Spleen (tissue), 7 donors: ENCODE results near the gene CCDC102A.

Experiments used
- CTCF ChIP-seq, 11 experiments: fragments of 200-600 bp in 7 of 11; fragments of 450-650 bp in 4 of 11; sonication (generic) in 4 of 11; IDR thresholded peaks in 8 of 11; conservative IDR thresholded peaks in 3 of 11; 1 replicate in 7 of 11; 2 replicates in 4 of 11; pipeline versions ENCODE4 v1.4.0 to v1.8.0; 2016 to 2021; ENCODE audit warnings: antibody characterized with exemption in 11 of 11, inconsistent platforms in 4 of 11, mild to moderate bottlenecking in 1 of 11
- POLR2A ChIP-seq, 3 donors: fragments of 450-650 bp; IDR thresholded peaks; one replicate each; pipeline ENCODE4 v1.5.1; 2017; ENCODE audit warnings: antibody characterized with exemption in 3 of 3, mild to moderate bottlenecking in 1 of 3
- POLR2AphosphoS5 ChIP-seq, 3 donors: sonication (generic); formaldehyde crosslinking; IDR thresholded peaks; one replicate each; pipeline ENCODE4 v1.5.1; 2017; ENCODE audit warnings: antibody characterized with exemption in 3 of 3
- donor health status: DM: no; HTN: no; CAD: no; lungs with moderate emphysema.
- donor health status: DM: no; HTN: no; CAD: no.
- donor health status: DM: no; HTN: no; CAD: no.

GRCh38 chr16:57512296-57513001, 23.9 kb downstream of the CCDC102A start:
- TF ChIP-seq CTCF (IDR thresholded peaks at IDR 0.05 in 8 of 11, conservative IDR thresholded peaks at IDR 0.05 in 3 of 11) (no peak), POLR2AphosphoS5 (IDR thresholded peaks at IDR 0.05) (no peak), POLR2A (IDR thresholded peaks at IDR 0.05) (no peak)
